GM19025 (cell line): ENCODE results near the gene ULK3.
A peak's percentile ranks its signal among the peaks of the same experiment; 100 is the strongest.

Experiments used
- ATAC-seq: cut with Tn5 transposase; IDR thresholded peaks from one replicate; pipeline ENCODE4 v1.9.1; 2021; ENCODE audit warnings: mild to moderate bottlenecking, low read depth, moderate library complexity; ENCODE audit not compliant: unreplicated experiment

ULK3 gene

DNA sequence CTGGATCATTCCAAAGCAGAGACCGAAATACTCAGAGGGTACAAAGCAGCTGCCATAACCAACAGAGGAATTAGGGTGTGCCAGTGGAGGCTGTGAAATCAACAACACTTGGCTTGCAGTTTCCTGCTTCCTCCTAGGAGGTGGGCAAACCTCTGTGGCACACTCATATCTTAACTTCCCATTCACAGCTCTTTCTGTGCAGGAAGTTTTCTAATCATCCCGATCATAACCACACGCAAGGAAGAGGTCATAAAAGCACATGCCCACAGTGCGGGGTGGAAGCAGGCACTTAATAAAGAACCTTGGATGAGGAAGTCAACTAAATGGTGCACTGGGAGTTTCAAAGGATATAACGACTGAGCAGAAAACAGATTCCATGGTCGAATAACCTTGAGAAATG lies 25.1 kb upstream of the ULK3 start:
- ATAC-seq = no peak

DNA sequence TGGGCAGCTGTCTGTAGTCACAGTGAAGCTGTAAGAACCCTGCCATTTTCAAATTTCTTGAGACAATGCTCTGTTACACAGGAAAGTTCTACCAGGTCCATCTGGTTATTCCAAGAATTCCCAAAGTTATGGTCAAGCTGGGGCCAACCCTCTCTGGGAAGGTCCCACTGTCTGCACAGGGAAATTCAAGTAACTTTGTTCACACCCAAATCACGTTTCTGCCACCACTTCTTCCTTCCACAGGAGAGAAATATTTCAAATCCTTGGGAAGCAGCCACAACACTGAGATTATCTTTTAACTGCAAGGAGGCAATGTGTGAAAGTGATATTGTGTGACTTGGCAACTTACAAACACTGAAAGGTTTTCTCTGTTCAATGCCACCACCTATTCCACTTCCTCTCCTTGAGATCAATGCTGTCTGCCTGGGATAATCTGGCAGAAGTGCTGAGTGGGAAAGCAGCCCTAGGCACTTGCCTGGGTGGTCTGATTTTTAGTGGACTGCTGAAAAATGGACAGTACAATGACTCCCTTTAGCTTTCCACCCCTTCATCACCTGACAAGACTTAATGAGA lies 24.6 kb upstream of the ULK3 start:
- ATAC-seq = no peak

DNA sequence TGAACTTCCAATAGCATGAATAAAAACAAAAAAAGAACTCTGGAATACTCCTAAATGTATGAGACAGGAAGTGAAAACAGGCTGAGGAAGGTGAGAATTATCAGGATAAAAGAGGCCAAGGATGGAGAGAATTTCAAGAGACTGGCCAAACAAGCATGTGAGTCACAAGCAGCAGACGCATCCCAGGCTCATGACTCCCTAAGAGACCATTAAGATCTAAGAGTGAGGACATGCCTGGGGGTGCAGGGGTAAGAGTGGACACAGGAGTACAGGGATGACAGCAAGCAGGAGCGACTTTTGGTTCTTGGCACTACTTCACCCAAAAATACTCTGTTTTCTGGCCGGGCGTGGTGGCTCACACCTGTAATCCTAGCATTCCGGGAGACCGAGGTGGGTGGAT lies 23.1 kb upstream of the ULK3 start:
- no peak for ATAC-seq

DNA sequence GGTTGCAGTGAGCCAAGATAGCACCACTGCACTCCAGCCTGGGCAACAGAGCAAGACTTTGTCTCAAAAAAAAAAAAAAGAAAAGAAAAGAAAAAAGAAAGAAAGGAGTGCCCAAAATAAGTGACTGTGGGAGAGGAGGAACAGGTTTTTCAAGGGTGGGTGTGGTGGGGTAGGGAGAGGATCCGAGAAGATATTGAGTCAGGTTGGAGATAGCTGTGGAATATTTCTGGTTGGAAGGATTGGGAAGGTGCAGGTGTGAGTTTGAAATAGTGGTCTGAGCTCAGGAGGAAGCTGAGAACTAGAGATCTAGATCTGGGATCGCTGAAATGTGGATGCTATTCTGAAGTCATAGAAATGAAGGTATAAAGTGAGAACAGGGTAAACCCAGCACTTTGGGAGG lies 22.4 kb upstream of the ULK3 start:
- ATAC-seq = no peak

DNA sequence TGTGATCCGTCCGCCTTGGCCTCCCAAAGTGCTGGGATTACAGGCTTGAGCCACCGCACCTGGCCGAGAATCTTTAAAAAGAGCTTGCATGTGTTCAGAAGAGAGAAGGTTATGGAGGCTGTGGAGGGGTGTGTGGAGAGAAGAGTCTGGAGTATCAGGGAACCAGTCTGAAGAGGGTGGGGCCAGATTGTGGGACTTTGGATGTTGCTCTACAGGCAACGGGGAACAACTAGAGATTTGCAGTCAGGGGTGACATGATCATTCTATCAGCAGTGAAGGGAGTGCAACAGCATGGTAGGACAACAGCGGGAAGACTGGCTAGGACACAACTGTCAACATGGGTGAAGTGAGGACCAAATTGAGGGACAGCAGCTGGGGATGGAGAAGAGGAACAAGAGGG lies 21.3 kb upstream of the ULK3 start:
- no peak for ATAC-seq

DNA sequence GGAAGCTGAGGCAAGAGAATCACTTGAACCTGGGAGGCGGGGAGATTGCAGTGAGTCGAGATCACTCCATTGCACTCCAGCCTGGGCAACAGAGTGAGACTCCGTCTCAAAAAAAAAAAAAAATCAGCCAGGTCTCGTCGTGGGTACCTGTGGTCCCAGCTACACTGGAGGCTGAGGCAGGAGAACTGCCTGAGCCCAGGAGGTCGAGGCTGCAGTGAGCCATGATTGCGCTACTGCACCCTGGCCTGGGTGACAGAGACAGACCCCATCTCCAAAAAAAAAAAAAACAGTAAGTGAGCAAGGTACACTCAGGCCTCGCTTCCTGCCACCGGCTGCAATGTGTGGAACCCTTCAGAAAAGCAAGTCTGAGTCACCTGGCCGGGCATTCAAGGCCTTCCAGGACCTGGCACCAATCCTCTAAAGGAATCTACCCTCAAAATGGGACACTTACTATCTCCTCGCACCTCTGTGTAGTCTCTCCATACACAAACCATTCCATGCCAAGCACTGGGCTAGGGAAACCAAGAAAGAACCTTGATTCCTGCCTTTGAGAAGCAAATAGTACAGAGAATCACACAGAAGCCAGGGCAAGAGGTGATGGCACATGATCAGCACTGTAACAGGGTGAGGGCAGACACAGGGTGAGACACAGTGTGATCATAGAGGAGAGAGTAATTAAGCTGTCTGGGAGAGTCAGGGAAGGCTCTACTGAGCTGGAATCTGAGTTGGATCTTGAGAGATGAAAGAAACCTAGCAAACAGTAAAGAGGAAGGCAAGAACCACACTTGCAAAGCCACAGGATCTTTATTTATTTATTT lies 20.5 kb upstream of the ULK3 start:
- ATAC-seq = no peak

DNA sequence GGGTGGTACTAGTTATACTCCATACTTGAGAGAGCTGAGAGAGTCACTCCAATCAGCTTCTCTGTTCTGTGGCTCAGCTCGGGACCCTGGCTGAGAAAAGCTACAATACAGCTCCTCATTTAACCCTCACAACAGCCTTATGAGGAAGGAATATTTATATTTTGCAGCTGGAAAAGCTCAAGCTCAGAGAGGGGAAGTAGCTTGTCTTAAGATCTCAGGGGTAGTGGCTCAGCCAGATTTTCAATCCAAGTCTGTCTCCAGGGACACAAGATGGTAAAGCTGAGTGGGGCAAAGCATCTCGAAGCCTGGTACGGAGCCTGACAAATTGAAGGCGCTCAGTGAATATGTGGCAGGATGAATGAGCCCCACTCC lies 15.4 kb upstream of the ULK3 start:
- no peak for ATAC-seq

DNA sequence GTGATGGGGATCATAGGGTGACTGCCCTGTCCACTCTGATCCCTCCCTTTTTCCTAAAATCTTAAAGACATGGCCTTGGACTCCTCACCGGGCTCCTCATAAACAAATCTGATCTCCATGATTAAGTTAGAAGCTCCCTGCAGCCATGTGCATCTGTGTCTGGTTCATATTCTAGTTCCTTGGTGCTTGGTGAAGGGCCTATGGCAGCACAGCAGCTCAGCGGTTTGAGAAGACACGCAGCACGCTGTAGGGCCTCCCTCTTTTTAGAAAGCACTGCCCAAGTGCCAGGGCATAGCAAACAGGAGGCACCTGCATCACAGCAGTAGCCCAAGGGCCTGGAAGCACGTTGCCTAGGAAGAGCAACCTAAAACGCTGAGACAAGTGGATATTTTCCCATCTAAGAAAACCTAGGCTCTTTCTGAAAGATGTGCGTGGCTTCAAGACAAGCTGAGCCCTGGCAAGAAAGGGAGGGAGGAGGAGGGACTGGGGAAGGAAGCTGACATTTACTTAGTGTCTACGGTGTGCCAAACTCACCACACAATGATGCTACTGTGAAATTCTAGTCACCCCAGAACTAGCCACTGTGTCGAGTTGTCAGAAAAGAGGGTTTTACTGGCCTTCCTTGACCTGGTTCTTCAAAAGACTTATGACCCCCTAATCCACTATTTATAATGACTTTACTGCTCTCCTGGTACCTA lies 14.9 kb upstream of the ULK3 start:
- peak; percentile 15 for ATAC-seq

DNA sequence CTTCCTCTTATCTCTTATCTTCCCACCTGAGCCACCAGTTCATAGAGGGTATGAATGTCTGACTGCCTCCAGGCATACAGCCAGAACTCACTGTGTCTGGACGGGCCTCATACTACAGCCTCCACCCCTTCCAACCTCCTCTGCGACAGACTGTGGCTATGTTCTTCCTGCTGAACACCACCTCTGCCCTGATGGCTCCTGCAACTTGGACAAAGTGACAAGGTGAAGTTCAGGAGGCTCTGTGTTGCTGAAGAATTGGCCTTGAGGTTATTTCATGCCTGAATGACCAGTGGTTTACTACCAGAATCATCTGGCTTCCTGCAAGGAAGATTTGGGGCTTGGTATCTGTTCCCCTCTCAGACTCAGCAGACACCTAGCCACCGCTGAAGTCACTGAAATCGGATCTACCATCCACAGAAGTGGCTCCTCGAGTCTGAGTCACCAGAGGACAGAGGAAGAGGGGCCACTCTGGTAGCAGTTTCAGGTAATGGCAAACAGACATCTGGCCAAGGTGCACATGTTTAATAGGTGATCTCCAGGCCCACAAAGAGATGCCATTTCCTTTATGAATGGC lies 14.2 kb upstream of the ULK3 start:
- ATAC-seq = peak; percentile 66

DNA sequence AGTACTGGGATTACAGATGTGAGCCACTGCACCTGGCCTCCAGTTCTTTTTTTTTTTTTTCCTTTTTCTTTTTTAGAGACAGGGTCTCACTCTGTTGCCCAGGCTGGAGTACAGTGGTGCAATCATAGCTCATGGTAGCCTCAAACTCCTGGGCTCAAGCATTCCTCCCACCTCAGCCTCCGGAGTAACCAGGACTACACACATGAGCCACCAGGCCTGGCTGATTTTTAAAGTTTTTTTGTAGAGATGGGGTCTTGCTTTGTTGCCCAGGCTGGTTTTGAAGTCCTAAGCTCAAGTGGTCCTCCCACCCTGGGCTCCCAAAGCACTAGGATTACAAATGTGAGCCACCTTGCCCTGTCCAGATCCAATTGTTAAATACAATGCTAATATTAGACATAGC lies 13.6 kb upstream of the ULK3 start:
- no peak for ATAC-seq

DNA sequence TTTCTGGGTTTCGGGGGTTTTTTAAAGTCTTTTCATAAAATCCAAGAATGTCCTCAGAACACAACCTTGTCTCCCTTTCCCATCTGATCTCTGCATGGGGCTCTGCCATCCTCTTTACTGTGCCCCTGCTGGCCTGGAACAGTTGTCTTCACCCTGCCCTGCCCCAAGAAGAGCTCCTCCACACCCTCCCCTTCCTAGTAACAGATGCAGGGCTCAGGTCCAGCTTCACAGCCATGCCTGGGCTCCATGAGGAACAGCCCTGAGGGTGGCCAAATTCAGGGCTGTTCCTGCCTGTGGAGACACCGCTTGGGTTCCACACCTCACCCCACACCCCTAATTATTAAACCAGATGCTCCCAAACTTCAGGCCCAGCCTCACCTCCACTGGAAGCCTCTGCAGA lies 12.9 kb upstream of the ULK3 start:
- ATAC-seq = no peak

DNA sequence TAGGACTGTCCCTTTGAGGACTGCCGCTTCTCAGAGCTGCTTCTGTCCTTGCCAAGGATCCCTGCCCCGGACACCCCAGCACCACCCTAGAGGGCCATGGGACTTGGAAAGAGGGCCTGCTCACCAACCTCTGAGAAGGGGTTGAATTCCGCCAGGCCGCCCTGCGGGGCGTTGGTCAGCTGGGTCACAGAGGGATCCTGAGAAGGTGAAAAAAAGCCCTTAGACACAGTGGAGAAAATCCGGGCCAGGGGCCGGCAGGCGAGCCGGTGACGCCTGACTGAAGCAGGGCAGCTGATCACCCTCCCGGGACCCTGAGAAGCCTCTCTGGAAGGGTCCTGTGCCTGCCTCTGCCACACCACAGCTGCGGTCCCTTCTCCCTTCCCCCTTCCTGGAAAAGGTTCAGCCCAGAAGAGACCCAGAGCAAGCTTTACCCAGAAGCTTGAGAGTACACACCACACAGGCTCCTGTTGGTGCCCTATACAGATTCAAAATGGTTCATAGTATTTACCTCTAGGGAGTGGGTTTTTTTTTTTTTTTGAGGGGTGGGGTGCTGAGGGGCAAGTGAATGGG lies 11.6 kb upstream of the ULK3 start:
- no peak for ATAC-seq

DNA sequence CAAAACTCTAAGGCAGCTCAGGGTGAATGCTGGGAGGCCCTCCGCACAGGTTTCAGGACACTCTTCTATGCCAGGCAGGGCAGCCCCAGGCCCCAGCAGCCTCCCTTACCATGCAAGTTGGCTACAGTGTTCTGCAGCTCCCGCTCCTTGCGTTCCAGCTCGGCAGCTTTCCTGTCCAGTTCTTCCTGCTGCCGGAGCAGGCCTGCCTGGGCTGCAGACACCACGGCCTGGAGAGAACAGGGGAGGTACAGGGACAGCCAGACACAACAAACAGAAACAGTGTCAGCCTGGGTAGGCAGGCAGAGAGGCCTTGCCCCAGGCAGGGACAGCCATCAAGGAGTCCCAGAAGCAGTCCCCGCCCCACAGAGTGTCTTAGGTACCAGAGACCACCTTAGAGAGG lies 9.0 kb upstream of the ULK3 start:
- no peak for ATAC-seq

DNA sequence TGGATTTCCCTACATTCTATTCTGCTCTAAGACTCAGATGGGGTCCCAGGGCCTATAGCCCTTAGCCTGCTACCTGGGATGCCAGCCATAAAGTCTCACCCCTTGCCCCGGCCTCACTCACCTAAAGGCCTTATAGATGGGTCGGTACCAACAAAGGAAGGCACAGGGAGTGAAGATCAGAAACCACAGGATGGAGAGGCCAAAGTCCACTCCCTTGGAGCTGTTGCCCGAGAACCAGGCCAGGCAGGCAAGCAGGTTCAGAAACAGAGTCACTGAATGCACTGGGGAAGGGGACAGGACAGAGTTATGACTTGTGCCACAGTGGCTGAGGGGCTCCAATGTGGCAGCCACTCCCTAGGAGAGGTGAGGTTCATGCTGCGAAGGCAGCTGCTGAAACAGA lies 7.4 kb upstream of the ULK3 start:
- ATAC-seq = no peak

DNA sequence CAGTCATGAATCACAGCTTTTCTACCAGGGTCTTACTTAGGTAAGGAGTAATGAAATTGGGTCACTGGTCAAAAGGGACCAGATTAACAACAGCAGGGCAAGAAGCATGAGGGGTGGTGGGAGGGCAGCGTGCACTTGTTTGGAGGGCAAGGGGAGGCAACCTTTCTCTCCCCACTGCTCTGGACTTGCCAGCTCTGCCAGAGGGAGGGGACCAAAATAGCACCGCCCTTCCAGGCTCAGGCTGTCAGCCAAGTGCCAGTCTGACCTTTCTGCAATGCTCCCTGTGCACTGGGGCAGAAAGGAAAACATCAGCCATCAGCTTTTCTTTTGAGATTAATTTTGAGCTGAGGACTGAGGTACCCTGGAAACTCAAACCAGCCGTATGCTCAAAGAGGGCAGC lies 4.5 kb upstream of the ULK3 start:
- ATAC-seq = no peak

DNA sequence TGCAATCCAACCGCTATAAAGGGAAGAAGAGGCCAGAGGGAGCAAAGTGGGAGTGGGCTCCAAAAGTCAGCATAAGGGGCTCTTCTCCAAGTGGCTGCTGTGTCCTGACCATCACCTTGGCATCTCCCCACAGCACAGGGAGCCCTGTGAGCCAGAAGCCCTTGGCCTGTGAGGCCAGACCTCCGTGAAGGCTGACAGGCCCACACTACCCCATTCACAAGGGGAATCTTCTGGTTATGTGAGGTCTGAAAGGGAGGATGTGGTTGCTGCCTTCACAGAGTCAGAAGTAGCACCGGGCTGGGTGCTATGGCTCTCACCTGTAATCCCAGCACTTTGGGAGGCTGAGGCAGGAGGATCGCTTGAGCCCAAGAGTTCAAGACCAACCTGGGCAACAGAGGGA lies 2.6 kb upstream of the ULK3 start:
- no peak for ATAC-seq

DNA sequence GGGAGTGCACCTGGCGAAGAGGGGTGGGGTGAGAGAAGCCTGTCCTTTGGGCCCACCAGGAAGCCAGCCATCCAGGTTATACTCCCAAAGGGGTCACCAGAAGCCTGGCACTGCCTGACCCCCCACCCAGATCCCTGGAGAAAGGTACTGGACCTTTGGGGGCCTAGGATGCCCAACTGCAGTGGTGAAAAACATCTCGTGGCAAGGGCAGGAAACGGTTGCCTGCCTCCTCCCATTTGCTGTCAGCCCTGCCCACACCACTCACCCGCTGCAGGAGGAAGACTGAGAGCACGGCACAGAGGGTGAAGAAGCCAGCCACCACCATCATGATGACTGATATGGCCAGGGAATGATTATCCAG lies 2.2 kb upstream of the ULK3 start:
- ATAC-seq = no peak

DNA sequence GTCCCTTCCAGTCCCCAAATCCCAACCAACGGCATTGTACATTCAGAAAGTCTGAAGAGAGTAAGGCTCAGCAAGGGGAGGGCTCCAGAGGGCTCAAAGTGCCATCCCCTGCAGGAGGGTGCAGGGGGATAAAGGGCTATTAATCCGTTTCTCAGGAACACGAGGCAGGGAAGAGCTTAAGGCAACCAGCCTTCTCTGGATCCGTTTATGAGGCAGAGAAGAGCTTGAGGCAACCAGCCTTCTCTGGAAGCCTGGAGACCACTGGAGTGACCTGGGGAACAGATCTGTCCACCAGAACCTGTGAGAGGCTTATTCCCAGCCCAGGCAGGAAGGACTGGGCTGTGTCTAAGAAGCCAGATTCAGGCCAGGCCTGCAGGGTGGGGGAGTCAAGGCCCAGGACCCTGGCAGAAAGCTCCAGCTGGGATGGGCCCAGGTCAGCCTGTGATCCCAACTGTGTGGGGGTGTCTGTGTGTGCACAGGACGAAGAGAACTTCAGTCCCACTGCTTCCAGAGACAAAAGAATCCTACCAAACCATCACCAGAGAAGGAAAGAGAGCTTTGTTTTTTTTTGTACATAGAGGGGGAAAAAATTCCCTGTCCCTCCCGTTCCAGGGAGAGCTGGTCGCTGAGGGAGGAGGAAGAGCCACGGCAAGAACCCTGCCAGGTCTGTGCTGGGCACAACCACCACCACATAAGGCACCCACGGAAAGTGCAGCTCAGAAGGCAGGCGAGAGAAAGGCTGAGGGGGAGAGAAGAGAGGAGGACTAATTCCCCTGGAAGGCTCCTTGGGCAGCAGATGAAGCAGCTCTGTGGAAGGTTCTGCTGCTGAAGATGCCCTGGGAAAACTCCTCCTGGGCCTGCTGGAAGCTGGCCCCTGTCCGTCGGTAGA lies 1.6 kb upstream of the ULK3 start:
- no peak for ATAC-seq

DNA sequence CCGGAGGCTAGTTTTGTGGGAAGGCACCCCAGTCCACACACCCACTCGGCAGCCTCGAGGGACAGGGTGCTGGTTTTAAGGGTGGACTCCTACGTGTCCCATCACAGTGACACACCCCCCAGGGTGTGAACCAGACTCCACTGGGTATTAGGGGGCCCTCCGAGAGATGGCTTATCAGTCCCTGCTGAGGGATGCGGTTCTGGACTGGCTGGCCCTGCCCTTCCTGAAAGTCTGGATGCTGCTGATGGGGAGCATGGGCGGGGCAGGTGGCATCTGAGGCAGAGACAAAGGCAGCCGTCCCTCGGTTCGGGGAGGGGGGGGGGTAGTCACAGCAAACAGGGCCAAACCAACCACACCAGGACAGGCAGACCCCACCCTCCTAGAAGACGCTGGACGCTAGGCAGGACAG lies 939 bp upstream of the ULK3 start:
- no peak for ATAC-seq

DNA sequence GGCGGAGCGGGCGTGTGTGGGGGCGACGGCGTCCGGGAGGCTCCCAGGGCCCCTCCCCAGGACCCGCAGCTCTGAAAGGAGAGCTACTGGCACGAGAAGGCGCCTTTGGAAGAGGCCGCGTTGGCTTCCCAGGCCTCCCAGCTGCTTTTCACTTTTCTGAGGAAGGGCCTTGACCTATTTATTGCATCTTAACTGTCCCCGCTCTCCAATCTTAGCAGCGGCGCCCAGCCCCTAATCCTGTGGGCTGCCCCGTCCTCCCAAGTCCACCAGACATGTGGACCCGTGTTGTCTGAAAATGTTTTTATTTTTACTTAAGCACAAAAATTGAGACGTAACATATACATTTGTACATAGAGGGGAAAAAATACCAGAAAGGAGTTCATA lies 481 bp upstream of the ULK3 start:
- ATAC-seq = no peak
